Liver (tissue), 9 donors: Measurements from ENCODE around the gene PDE9A. TPM values are rescaled to one million over a fixed set of nuclear protein-coding genes. Genes with fewer than 3 reads are reported as not detected.

ENCODE experiments used
- DNase-seq: peaks from one replicate; pipeline ENCODE4 v3.0.0-alpha.2; 2017; ENCODE audit warnings: low spot score
- H3K27ac ChIP-seq, 2 donors: one replicate each; pipeline ENCODE4 v1.7.0; 2013; ENCODE audit warnings: inconsistent platforms in 2 of 2, low read length in 2 of 2, control low read depth in 1 of 2, low read depth in 1 of 2, mild to moderate bottlenecking in 1 of 2
- H3K27me3 ChIP-seq, 4 donors: one replicate each; pipeline versions ENCODE4 v1.6.1 to v1.7.0; 2013; ENCODE audit warnings: low read length in 3 of 4, inconsistent platforms in 1 of 4, mild to moderate bottlenecking in 1 of 4, moderate library complexity in 1 of 4; ENCODE audit not compliant: control insufficient read depth in 4 of 4, insufficient read depth in 4 of 4
- H3K36me3 ChIP-seq, 4 donors: one replicate each; pipeline versions ENCODE4 v1.6.1 to v1.7.0; 2013; ENCODE audit warnings: low read length in 3 of 4, mild to moderate bottlenecking in 3 of 4, low read depth in 1 of 4, moderate library complexity in 1 of 4; ENCODE audit not compliant: control insufficient read depth in 4 of 4, insufficient read depth in 3 of 4
- H3K4me1 ChIP-seq, 4 donors: one replicate each; pipeline versions ENCODE4 v1.6.1 to v1.7.0; 2013; ENCODE audit warnings: low read length in 3 of 4, mild to moderate bottlenecking in 3 of 4, moderate library complexity in 1 of 4; ENCODE audit not compliant: control insufficient read depth in 4 of 4, insufficient read depth in 4 of 4
- H3K4me3 ChIP-seq, 3 donors: one replicate each; pipeline versions ENCODE4 v1.6.1 to v1.7.0; 2013; ENCODE audit warnings: low read length in 3 of 3, control low read depth in 1 of 3, low read depth in 1 of 3, mild to moderate bottlenecking in 1 of 3
- H3K9ac ChIP-seq, 2 donors: one replicate each; pipeline ENCODE4 v1.7.0; 2013; ENCODE audit warnings: low read length in 2 of 2, mild to moderate bottlenecking in 2 of 2, moderate library complexity in 2 of 2, control low read depth in 1 of 2, low read depth in 1 of 2
- H3K9me3 ChIP-seq, 4 donors: one replicate each; pipeline versions ENCODE4 v1.6.1 to v1.7.0; 2013; ENCODE audit warnings: low read length in 3 of 4; ENCODE audit not compliant: control insufficient read depth in 4 of 4
- ATF3 ChIP-seq: IDR thresholded peaks from 2 replicates; pipeline ENCODE4 v1.6.1; 2016; ENCODE audit warnings: antibody characterized with exemption
- EGR1 ChIP-seq, 2 donors: IDR thresholded peaks; 2 replicates each; pipeline ENCODE4 v1.6.1; 2016 to 2018; ENCODE audit warnings: antibody characterized with exemption in 2 of 2, low read depth in 2 of 2
- FOXA1 ChIP-seq: IDR thresholded peaks from 2 replicates; pipeline ENCODE4 v1.6.1; 2016; ENCODE audit warnings: antibody characterized with exemption
- FOXA2 ChIP-seq: IDR thresholded peaks from 2 replicates; pipeline ENCODE4 v1.6.1; 2016; ENCODE audit warnings: antibody characterized with exemption
- GABPA ChIP-seq, 2 donors: IDR thresholded peaks in 1 of 2; conservative IDR thresholded peaks in 1 of 2; 2 replicates each; pipeline ENCODE4 v1.6.1; 2016; ENCODE audit warnings: antibody characterized with exemption in 2 of 2, mild to moderate bottlenecking in 1 of 2, moderate library complexity in 1 of 2
- HNF4A ChIP-seq, 2 donors: conservative IDR thresholded peaks; 2 replicates each; pipeline ENCODE4 v1.6.1; 2016; ENCODE audit warnings: antibody characterized with exemption in 2 of 2, mild to moderate bottlenecking in 2 of 2
- HNF4G ChIP-seq: IDR thresholded peaks from 2 replicates; pipeline ENCODE4 v1.6.1; 2016; ENCODE audit warnings: antibody characterized with exemption
- JUND ChIP-seq, 2 donors: IDR thresholded peaks; 2 replicates each; pipeline ENCODE4 v1.6.1; 2016; ENCODE audit warnings: antibody characterized with exemption in 2 of 2
- MAX ChIP-seq: IDR thresholded peaks from 2 replicates; pipeline ENCODE4 v1.6.1; 2016; ENCODE audit warnings: antibody characterized with exemption
- NR2F2 ChIP-seq: IDR thresholded peaks from 2 replicates; pipeline ENCODE4 v1.6.1; 2016; ENCODE audit warnings: antibody characterized with exemption
- RAD21 ChIP-seq, 2 donors: IDR thresholded peaks; 2 replicates each; pipeline ENCODE4 v1.6.1; 2016; ENCODE audit warnings: antibody characterized with exemption in 2 of 2, mild to moderate bottlenecking in 2 of 2
- REST ChIP-seq: IDR thresholded peaks from 2 replicates; pipeline ENCODE4 v1.6.1; 2016; ENCODE audit warnings: antibody characterized with exemption, mild to moderate bottlenecking
- SP1 ChIP-seq: IDR thresholded peaks from 2 replicates; pipeline ENCODE4 v1.6.1; 2018; ENCODE audit warnings: antibody characterized with exemption, mild to moderate bottlenecking
- TAF1 ChIP-seq: conservative IDR thresholded peaks from 2 replicates; pipeline ENCODE4 v1.6.1; 2016; ENCODE audit warnings: antibody characterized with exemption, mild to moderate bottlenecking
- ZBTB33 ChIP-seq: IDR thresholded peaks from 2 replicates; pipeline ENCODE4 v1.6.1; 2016; ENCODE audit warnings: antibody characterized with exemption
- WGBS: extraction: QIAGEN DNeasy Blood & Tissue Kit; methylation state at CpG from one replicate; pipeline ENCODE4 v1.1.7; 2013; 5-methylcytosine and 5-hydroxymethylcytosine counted together
- polyA plus RNA-seq, 2 donors: library from polyadenylated mRNA; stranded (reverse) in 1 of 2; unstranded in 1 of 2; fragments of 200-250 nt in 1 of 2; fragments of >200 nt in 1 of 2; fragmentation: Nextera tagmentation in 1 of 2; extraction: Ambion mirVana in 1 of 2; gene quantifications; one replicate each; pipeline versions ENCODE4 v1.2.1 to v1.2.3, GENCODE V29; 2013 to 2015
- total RNA-seq, 2 donors: library from RNA; depleted of rRNA; stranded (reverse); fragments of >200 nt; gene quantifications; one replicate each; pipeline ENCODE4 v1.2.3, GENCODE V29; 2014
- donor health status: healthy.
- donor health status: healthy.
- donor health status: healthy.
- donor health status: healthy.
- donor health status: healthy.

The PDE9A gene
- total and polyA plus RNA-seq, 4 donors, result 1.5 to 4.2 (median 2.7) TPM

GRCh38 chr21:42699196-42699595, 45.8 kb downstream of the PDE9A start:
- Histone ChIP-seq H3K9me3 (no peaks in the 10 kb centered on the region), H3K36me3 (no peaks in the 10 kb centered on the region), H3K9ac (no peak overlapping the region), H3K4me1 (no peaks in the 10 kb centered on the region), H3K27ac (no peak overlapping the region), H3K4me3 (no peak overlapping the region), H3K27me3 (no peaks in the 10 kb centered on the region)
- TF ChIP-seq HNF4A (conservative IDR thresholded peaks at IDR 0.05), result no peak
- WGBS, result 89% methylated on average over 6 of the region's 6 CpGs
- DNase-seq, result no peak

- no peaks in the 10 kb centered on the region for H3K9me3 ChIP-seq
- WGBS, result 96% methylated on average over 7 of the region's 7 CpGs
Observed at GRCh38 chr21:42701706-42702456, 48.5 kb downstream of the PDE9A start.

GRCh38 chr21:42702720-42703119, 49.3 kb downstream of the PDE9A start:
- Histone ChIP-seq H3K9me3 (no peaks in the 10 kb centered on the region), H3K4me1 (no peaks in the 10 kb centered on the region), H3K4me3 (no peak overlapping the region), H3K27me3 (no peaks in the 10 kb centered on the region), H3K36me3 (no peaks in the 10 kb centered on the region), H3K27ac (no peak overlapping the region), H3K9ac (no peak overlapping the region)
- DNase-seq, result no peak
- WGBS, result 95% methylated on average over 9 of the region's 9 CpGs
- no peak for TF ChIP-seq TAF1
- no peak for TF ChIP-seq ATF3
- no peak for TF ChIP-seq FOXA1
- TF ChIP-seq ZBTB33, result no peak
- TF ChIP-seq SP1, result no peak
- TF ChIP-seq NR2F2, result no peak
- TF ChIP-seq GABPA (IDR thresholded peaks at IDR 0.05 in 1 of 2, conservative IDR thresholded peaks at IDR 0.05 in 1 of 2), result no peak
- TF ChIP-seq RAD21 (IDR thresholded peaks at IDR 0.05), result no peak
- TF ChIP-seq MAX, result no peak
- TF ChIP-seq JUND (IDR thresholded peaks at IDR 0.05), result no peak
- TF ChIP-seq EGR1 (IDR thresholded peaks at IDR 0.05; ENCODE audit: low read depth in 2 of 2), result no peak
- no peak for TF ChIP-seq FOXA2

More at GRCh38 chr21:42701706-42702456, 48.5 kb downstream of the PDE9A start:
- H3K27ac ChIP-seq, result no peak overlapping the region
- no peak overlapping the region for H3K9ac ChIP-seq
- H3K4me3 ChIP-seq, result no peak overlapping the region
- no peak for DNase-seq
- H3K4me1 ChIP-seq, result no peaks in the 10 kb centered on the region
- H3K36me3 ChIP-seq, result no peaks in the 10 kb centered on the region
- no peaks in the 10 kb centered on the region for H3K27me3 ChIP-seq
- TF ChIP-seq REST (no peak), RAD21 (IDR thresholded peaks at IDR 0.05) (no peak), HNF4G (no peak)
